GM18502 (cell line): Measurements from ENCODE around the gene DCD.
"Not testable (repeated sequence)": the region's sequence is repeated elsewhere in the genome, so short reads cannot be mapped to it uniquely, and the experiment has no call there.

Source experiments
- ATAC-seq: cut with Tn5 transposase; IDR thresholded peaks from one replicate; pipeline ENCODE4 v1.9.1; 2021; ENCODE audit warnings: mild to moderate bottlenecking; ENCODE audit not compliant: unreplicated experiment, poor library complexity

Gene DCD

DNA sequence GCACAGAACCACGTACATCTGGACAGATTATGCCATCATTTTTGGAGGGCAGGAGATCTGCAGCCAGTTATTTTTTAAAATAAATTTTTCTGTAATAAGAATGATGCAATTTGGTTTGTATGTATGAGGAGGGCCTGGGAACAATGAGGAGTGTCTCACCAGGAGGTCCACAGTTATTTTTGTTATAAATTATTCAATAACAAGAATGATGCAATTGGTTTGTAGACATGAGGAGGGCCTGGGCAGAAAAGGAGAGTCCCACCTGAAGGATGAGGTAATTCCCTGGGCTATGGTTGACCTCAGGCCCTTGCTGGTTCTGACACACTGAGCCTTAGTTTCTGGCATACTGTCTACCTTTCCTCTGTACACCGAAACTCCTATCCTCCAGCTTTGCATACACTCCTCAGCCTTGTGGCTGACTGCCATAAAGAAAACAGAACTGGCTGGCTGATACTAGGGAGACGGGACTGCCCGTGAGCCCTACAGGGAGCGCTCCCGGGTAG lies 9.0 kb upstream of the DCD start:
- no peak for ATAC-seq

DNA sequence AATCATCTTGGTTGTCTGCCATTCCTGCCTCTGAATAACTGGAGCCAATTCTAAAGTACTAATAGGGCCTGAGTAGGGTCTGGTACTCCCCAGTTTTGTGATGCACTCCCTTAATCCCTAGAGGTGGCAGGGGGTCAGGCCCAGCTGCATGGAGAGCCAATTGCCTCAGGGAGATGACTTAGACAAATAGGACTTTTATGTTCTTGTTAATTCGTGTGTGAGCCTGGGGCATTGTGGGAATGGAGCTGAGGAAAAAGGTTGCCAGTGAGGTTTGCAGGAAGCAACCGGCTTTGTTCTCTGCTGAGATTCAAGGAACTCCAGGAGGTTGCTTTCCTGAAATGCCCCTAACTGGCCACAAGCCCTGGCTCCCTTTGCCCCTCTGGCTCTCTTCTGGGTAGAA lies 6.8 kb upstream of the DCD start:
- no peak for ATAC-seq

DNA sequence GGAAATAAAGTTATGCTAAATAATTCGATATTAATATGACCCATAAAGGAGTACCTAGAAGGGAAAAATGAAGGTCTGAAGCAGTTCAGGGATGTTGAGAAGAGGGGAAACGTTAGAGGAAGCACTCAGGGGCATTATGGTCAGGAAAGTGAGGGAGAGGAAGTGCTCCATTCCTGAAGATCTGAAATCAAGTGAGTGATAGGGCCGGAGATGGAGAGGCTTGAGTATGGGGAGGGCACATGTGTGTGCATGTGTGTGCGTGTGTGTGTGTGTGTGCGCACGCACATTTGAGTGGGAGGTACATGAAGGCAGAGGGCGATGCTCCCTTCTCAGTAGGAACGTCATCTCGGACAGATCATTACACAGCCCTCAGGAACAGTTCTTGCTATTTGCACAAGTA lies 4.9 kb upstream of the DCD start:
- ATAC-seq: no peak

DNA sequence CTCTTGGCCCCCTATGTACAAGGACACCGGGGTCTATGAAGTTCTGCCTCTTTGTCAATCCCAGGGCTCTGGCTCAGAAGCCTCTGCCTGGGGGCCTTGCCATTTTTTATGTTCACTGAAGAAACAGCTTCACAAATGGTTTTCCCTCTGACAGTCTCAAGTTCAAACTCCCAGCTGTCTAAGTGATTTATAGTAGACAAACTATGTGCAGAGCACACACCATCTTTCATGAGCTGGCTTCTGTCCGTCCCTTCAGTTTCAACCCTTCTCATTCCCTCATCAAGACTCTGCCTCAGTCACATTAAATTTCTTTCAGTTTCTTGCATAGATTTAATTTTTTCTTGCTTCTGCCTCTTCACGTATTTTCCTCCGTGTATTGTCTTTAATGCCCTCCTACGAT lies 2.7 kb upstream of the DCD start:
- no peak for ATAC-seq

DNA sequence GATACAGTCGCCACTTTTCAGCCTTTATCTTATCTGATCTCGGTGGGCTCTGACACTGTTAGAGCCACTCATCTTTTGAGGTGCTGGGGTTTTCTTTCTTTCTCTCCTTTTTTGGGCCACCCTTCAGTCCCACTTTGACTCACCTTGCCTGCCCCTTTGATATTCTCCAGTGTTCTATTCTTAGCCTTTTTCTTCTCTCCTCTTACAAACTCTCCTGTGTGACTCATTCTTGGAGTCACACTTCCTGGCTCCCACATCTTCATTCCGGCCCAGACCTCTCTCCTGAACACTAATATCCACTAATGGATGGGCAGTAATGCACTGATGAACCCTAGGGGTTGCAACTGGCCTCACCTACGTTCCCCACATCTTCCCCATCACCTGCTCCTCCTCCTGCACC lies 2.2 kb upstream of the DCD start:
- ATAC-seq: no peak

DNA sequence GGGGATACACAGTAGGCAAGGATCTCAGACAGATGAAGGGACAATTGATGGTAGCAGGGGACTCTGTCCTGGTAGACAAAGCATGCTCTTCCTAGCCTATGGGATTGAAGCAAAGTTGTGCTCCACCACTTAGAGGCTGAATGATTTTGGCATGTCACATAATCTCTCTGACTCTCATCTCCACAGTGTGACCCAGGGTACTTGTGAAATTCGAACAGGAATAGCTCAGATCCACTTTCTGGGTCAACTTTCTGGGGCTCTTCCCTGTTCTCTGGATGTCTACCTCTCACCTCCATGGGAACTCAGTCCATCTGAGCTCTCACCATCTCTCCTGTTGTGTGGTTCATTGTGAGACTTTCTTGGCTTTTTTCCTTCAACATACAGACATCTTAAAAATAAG lies 1.7 kb upstream of the DCD start:
- ATAC-seq: no peak

DNA sequence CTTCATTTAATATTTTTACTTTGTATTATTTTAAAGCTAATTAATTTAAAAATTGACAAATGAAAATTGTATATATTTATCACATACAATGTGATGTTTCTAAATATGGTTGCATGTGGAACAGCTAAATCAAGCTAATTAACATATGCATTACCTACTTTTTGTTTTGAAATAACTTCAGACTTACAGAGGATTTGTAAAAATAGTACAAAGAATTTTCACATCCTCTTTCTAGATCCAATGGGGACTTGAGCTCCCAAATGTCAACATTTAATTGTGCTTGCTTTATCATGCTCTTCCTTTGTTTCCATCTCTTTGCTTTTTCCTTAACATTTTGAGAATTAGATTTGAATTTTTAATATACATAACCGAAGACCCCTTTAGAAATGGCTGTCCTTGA lies 6.6 kb downstream of the DCD start:
- no peak for ATAC-seq

DNA sequence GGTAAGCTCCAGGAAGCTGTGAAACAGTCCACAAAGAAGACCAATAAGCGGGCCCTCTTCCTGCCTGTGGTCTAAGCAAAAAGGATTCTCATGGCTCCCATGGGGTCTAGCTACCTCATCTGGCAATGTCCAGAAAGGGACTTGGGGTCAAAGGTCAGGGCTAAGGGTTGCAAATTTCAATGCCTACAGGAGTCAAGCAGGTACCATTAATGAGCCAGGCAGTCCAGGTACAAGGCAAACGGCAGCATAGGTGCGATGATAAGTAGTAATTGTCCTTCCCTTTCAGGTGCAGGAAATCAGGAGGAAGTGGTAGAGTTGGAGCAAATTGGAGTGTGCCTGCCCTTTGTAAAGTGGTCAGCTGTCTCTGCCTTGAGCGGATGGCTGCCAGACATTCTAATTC lies 7.1 kb downstream of the DCD start:
- ATAC-seq: no peak

DNA sequence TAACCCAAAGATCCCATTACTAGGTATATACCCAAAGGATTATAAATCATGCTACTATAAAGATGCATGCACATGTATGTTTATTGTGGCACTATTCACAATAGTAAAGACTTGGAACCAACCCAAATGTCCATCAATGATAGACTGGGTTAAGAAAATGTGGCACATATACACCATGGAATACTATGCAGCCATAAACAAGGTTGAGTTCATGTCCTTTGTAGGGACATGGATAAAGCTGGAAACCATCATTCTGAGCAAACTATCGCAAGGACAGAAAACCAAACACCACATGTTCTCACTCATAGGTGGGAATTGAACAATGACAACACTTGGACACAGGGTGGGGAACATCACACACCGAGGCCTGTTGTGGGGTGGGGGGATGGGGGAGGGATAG lies 9.1 kb downstream of the DCD start:
- ATAC-seq: not testable (repeated sequence)

DNA sequence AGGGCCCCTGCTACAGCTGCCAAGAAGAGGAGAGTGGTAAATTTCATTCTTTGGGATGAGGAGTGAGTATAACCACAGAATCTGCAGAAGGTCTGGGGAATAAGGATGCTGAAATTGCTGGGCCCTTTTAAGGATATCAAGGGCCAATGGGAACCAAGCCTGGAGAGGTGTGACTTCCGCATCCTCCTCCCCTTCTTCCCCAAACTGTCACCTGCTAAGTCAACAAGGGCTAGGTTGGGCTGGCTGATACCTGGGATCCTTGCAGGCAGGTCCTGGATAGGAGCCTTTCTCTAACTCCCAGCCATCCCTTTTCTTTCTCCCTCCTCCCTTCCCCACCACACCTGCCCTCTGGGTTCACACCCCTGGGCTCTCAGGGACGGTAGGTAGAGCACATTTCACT lies 13.4 kb downstream of the DCD start, which contains the start of gene LACRT:
LACRT (minus strand) TSS at position 101 of the 400 bp plus-strand sequence; CDS start at position 47, 54 bp downstream.
- no peak for ATAC-seq

DNA sequence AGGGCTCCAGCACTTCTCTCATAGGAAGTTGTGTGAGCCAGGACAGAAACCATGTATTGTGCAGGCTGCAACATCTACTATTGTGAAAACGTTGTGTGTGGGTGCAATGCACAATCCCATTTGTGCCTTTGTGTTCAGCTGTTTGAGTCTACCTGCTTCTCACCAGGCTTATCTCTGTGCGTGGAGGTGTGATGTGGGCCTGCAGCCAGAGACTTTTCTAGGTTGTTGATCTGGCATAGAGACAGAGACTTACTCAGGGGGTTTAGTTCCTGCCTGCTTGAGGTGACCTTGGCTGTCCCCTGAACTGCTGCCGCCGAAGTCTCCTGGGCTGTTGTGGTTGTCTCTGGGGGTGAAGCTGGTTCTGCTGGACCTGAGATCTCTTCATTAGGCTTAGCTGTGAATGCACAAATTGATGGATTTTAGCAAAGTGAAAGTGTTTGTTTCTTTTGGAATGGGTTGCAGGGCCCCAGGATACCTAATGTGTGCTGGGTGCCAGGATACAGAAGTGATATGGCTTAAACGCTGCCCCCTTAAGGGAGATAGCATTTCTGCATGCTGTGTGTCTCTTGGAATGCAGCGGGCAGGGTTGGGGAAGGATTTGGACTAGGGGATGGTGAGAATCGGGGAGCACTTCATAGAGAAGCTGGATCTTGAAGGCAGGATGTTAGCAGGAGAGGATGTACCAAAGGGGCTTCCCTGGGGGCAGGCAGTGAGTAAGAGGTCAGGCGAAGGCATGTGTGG lies 16.0 kb downstream of the DCD start:
- no peak for ATAC-seq

DNA sequence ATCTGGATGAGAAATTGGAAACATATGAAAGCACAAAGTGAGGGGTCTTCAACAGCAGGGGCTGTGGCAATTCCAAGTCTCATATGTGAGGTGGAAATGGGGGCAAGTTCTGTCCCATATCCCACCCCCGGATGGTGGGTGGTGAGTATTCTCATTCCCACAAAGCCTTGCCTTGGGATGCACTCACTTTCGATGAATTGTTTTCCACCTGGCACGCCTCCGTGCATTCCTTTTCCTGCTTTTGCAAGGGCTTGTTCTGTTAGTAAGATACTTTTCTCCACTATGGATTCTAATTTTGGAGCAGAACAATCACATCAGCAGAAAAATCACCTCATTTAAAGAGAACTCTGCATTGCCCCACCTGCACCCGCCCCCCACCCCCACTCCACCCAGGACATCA lies 16.6 kb downstream of the DCD start:
- no peak for ATAC-seq

DNA sequence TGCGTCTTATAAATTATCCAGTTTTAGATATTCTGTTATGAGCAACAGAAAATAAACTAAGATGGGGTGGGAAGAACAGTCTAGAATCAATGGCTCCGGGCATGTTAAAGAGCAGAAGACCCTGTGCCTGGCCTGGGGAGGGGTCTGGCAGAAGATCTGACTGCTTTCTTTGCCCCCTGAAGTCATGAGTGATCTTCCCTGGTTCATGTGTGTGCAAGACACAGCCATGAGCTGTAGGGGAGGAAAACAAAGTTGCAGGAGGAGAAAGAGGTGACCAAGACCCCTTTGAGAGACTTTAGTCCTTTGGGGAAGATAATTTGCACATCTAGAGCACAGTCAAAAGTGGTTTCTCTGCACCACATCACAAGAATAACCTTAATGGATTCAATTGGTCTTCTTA lies 18.2 kb downstream of the DCD start:
- no peak for ATAC-seq

DNA sequence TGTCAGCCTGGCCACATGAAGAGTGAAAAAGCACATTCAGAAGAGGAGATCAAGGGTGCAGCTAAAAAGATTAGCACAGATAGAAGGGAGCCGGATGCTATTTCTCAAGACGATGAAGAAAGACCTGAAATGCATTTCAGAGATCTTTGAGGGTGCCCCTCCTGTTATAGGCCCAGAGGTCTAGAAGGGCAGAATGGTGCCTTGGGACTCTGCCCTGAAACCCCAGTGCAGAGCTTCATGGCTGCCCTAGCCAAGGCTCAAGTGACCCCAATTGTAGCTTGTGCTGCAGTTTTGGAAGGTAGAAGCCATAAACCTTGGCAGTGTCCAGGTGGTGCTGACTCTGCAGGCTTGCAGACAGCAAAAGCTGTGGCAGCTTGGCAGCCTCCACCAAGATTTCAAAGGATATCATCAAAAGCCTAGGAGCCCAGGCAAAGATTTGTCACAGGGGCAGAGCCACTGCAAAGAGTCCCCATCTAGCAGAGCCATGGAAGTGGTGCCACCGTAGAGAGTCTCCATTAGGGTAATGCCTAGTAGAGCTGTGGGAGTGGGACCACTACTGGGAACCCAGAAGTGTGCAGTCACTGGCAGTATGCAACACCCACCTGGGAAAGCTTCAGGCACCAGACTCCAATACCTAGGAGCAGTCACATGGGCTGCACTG lies 19.8 kb downstream of the DCD start:
- ATAC-seq: no peak

DNA sequence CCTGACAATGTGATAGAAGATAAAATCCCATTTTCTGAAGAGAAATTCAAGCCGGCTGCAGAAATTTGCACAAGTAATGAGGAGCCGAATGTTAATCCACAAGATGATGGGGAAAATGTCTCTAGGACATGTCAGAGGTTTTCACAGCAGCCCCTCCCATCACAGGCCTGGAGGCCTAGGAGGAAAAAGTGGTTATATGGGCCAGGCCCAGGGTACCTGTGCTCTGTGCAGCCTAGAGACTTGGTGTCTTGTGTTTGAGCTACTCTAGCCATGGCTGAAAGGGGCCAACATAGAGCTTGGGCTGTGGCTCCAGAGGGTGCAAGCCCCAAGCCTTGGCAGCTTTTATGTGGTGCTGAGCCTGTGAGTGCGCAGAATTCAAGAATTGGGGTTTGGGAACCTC lies 20.9 kb downstream of the DCD start:
- no peak for ATAC-seq

DNA sequence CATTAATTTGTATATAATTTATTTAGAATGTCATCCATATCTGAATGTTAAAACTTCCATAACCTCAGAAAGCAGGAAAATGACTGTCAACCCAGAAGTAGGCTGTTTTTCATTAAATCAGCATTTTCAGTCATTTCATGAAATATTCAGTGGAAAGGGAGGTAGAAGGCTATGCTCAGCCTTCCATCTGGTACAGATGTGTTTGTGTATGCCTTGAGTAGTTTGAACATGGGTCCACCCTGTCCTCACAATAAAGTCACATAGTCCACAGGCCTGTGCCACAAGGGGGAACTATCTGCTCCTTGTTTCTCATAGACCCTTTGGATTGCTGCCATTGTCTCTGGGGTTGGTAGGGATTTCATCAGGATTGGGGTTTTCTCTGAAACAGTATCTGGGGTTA lies 22.6 kb downstream of the DCD start:
- ATAC-seq: no peak

DNA sequence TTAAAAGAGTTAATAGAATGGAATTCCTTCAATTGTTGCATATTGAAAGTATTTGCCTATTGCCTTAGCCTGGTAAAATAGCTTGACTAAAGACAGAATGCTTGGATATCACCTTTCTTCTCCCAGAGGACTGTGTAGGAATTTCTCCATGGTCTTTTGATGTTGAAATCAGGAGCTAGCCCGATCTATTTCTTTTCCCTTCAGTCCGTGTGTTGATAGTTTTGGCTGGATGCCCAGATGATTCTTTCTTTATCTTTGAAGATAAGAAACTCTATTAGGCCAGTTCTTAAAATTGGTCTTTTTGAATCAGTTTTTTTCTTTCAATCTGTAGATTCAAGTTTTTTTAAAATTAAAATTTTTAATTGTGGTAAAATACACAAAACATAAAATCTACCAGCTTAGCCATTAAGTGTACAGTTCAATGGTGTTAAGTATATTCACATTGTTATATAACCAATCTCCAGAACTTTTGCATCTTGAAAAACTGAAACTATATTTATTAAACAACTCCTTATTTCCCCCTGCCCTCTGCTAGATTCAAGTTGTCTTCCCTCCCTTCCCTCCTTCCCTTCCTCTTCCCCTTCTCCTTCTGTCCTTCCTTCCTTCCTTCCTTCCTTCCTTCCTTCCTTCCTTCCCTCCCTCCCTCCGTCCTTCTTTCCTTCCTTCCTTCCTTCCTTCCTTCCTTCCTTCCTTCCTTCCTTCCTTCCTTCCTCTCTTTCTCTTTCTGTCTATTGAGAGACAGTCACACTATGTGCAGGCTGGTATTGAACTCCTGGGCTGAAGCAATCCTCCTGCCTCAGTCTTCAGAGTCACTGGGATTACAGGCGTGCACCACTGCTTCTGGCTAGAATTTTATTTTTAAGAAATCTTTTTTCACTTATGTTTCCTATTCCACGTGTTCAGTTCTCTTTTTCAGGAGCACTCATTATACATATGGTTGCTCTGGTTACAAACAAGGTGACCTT lies 23.6 kb downstream of the DCD start:
- no peak for ATAC-seq

DNA sequence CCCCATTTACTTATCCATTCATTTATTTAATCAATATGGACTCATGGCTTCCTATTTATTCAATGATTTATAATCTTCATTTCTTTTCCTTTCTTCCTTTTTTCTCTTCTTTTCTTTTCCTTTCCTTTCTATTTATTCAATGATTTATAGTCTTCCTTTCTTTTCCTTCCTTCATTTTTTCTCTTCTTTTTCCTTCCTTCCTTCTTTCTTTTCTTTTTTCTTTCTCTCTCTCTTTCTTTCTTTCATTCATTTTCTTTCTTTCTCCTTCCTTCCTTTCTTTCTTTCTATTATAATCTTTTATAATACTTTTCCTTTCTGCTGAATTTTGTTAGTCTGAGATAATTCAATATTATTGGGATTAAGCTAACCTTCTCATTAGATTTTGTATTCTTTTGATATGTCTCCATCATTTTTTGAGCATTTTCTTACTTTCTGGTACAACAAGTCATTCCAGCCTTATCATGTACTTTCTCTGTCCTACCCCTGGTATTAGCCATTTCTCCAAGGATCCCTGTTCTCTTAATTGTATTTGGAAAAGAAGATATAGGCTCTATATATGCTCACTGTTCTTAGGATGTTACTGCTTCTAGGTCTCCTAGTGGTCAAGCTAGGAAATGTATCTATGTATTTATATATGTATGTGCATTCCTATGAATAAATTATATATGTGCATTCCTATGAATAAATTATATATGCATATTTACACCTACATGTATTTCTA lies 25.5 kb downstream of the DCD start:
- no peak for ATAC-seq

DNA sequence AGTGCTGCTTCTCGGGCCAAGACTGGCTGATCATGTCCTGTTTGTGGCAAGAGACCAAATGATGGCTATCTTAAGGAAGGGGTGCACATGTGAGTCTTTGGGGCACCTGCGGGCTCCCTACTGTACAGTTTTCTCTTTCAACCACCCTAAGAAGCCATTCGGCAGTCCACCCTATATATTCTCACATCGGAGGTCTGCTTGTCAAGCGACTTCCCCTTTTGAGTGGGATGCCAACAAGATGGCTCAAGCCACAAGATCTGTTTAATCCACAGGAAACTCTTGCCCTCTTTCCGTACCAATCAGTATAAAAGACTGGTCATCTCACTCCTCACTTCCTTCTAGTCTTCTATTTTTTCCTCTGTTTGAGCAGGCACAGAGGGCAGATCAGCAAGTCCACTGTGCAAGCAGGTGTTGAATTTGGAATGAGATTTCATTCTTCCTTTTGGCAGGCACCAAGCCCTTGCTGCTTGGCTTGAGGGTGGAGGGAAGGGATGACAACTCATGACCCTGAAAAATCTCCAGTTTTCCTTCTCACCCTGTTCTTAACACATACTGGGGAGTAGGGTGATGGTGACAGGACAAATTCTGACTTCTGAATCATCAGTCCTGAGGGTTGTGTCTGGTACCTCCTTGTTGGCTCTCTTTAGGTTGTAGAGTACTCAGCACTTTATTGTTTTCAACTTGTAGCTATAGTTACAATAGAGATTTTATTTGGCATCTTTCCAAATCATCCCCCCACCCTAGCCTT lies 31.1 kb downstream of the DCD start:
- ATAC-seq: no peak
